Measurements from ENCODE around the gene FBXL19.

GRCh38 chr16:30931068-30931650 lies 7.8 kb downstream of the FBXL19 start:
- TF ChIP-seq CTCF (IDR thresholded peaks at IDR 0.05; ENCODE audit: low read depth, low read length, poor library complexity, severe bottlenecking) = no peak
- no peak for TF ChIP-seq EZH2phosphoT487 (IDR thresholded peaks at IDR 0.05; ENCODE audit: borderline replicate concordance, low read length)

Measured in DOHH2 (cell line).